ENCODE data around the gene CCSAP.

DNA sequence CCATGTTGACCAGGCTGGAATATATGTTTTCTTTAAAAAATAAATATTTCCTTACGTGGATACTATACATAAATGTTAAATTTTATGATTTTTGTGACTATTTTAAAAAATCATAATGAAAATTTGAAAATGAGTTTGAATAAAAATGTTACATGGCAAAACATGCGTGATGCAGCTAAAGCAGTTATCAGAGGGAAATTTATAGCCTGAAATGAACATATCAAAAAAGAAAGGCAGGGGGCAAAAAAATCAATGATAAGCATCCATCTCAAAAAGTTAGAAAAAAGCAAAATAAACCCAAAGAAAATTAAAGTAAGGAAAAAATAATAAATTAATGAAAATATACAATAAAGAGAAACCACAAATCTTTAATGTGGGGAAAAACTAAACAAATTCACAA lies 8.6 kb downstream of the CCSAP start:
- TF ChIP-seq CTCF (IDR thresholded peaks at IDR 0.05) (no peak), EZH2 (IDR thresholded peaks at IDR 0.05) (no peak)

Measured in neural progenitor cell (in vitro differentiated cells).